ENCODE data around the gene KCNH1. TPM values are rescaled to one million over a fixed set of nuclear protein-coding genes. Genes with fewer than 3 reads are reported as not detected.

KCNH1 gene
- polyA plus RNA-seq, 1 donor from 2014 or later: 3.9 TPM

DNA sequence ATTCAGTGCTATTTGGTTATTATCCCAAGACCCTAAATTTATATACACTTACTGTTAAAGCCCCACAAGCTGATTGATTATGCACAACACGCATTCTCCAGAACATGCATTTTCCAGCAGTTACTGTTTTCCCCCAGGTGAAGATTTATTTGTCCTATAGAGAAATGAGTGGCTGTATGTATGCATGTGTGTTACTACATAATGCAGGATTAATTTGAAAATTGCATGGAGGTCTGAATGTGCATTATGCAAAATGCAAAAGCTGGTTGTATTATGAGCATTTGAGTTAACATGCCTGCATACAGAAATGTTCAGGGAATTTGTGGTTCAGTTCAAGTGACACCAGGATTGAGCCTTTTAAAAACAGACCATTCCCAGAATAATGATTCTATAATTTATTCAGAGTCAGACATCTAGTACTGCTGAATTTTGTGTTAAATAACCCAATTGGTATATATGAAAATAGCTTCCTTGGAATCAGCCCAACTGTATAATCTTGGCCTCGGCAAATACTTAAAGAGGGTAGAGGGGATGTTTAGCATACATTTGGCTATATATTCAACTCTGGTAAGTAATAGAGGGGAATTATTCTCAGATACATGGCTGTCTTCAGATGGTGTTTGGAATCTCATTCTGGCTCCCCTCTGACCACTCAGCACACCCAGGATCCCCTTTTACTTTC is 485.2 kb downstream of the KCNH1 start:
- Histone ChIP-seq H3K9me2 (ENCODE audit: insufficient read depth, low read length) (no peaks in the 10 kb centered on the region), H4K20me1 (ENCODE audit: insufficient read depth) (no peaks in the 10 kb centered on the region), H3K79me2 (replicated peaks; ENCODE audit: insufficient read depth, low read length) (no peaks in the 10 kb centered on the region), H3K9ac (ENCODE audit: low read length) (no peak overlapping the region), H3K36me3 (ENCODE audit: insufficient read depth, low read length) (no peaks in the 10 kb centered on the region), H3K27me3 (ENCODE audit: insufficient read depth, low read depth, low read length) (no peaks in the 10 kb centered on the region), H3F3A (ENCODE audit: insufficient read depth, low read length, poor library complexity, severe bottlenecking) (no peaks in the 10 kb centered on the region), H3K27ac (ENCODE audit: low read length) (no peak overlapping the region), H3K4me2 (ENCODE audit: low read length) (no peak overlapping the region), H3K9me3 (ENCODE audit: low read length) (no peaks in the 10 kb centered on the region), H3K4me3 (ENCODE audit: low read length) (no peak overlapping the region), H2AFZ (ENCODE audit: low read depth, low read length) (no peak overlapping the region)
- TF ChIP-seq POLR2AphosphoS5 (IDR thresholded peaks at IDR 0.05) (no peak), EP300 (conservative IDR thresholded peaks at IDR 0.05; ENCODE audit: poor library complexity, severe bottlenecking) (no peak), RAD21 (conservative IDR thresholded peaks at IDR 0.05) (no peak), CTCF (IDR thresholded peaks at IDR 0.05; ENCODE audit: poor library complexity, severe bottlenecking) (no peak), EZH2 (IDR thresholded peaks at IDR 0.05; ENCODE audit: borderline replicate concordance, insufficient read depth, low read length, poor library complexity, severe bottlenecking) (no peak), TAF1 (IDR thresholded peaks at IDR 0.05; ENCODE audit: low read depth) (no peak), MXI1 (conservative IDR thresholded peaks at IDR 0.05; ENCODE audit: poor library complexity, severe bottlenecking) (no peak), SMC3 (conservative IDR thresholded peaks at IDR 0.05; ENCODE audit: poor library complexity) (no peak)
- TF ChIP-seq, protein P1, sequence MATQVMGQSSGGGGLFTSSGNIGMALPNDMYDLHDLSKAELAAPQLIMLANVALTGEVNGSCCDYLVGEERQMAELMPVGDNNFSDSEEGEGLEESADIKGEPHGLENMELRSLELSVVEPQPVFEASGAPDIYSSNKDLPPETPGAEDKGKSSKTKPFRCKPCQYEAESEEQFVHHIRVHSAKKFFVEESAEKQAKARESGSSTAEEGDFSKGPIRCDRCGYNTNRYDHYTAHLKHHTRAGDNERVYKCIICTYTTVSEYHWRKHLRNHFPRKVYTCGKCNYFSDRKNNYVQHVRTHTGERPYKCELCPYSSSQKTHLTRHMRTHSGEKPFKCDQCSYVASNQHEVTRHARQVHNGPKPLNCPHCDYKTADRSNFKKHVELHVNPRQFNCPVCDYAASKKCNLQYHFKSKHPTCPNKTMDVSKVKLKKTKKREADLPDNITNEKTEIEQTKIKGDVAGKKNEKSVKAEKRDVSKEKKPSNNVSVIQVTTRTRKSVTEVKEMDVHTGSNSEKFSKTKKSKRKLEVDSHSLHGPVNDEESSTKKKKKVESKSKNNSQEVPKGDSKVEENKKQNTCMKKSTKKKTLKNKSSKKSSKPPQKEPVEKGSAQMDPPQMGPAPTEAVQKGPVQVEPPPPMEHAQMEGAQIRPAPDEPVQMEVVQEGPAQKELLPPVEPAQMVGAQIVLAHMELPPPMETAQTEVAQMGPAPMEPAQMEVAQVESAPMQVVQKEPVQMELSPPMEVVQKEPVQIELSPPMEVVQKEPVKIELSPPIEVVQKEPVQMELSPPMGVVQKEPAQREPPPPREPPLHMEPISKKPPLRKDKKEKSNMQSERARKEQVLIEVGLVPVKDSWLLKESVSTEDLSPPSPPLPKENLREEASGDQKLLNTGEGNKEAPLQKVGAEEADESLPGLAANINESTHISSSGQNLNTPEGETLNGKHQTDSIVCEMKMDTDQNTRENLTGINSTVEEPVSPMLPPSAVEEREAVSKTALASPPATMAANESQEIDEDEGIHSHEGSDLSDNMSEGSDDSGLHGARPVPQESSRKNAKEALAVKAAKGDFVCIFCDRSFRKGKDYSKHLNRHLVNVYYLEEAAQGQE (IDR thresholded peaks at IDR 0.05; ENCODE audit: borderline replicate concordance): no peak

DNA sequence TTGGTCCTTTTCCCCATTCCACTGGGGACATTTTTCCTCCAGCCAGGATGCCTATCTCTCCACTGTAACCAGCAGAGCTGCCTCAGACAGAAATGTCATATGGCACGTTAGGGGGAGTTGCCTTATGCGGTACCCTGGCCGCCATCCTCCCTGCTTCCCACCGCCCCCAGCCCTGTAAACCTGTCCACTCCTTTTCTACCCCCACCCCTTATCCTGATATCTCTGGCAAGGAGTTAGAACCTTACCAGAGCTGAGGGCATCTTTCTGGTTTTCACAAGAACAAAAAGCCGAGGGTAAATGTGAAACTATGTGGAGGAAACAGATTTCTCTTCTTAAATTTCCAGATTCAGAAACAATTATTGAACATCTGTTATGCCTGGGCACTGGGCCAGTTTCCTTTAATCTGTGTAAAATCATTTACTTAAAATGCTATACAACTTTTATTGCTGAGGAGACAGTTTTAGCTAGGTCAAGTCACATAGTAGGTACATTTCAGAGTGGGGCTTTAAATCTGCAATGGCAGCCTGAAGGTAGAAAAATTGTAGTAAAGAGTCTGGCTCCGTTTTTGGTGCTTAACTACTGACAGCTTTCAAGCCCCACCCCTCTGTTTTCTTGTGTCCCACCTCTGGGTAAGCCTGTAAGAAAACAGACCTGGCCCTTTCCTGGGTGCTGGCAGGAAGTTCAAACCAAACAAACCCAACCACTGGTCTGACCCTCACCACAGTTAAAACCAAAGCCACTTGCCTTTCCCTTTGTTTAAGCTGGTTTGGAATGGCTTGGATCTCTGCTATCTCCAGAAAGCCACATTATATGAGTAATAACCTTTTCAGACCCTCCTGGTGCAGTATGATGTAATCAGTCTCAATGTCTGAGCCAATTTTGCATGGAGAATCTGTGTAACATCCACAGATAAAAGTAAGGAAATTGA is 486.3 kb downstream of the KCNH1 start:
- Histone ChIP-seq H3K4me2 (ENCODE audit: low read length) (no peak overlapping the region), H3K9me3 (ENCODE audit: low read length) (no peaks in the 10 kb centered on the region), H3K4me3 (ENCODE audit: low read length) (no peak overlapping the region), H3K9ac (ENCODE audit: low read length) (no peak overlapping the region), H3K27ac (ENCODE audit: low read length) (no peak overlapping the region), H3K79me2 (replicated peaks; ENCODE audit: insufficient read depth, low read length) (no peaks in the 10 kb centered on the region), H3K36me3 (ENCODE audit: insufficient read depth, low read length) (no peaks in the 10 kb centered on the region), H3K9me2 (ENCODE audit: insufficient read depth, low read length) (no peaks in the 10 kb centered on the region), H4K20me1 (ENCODE audit: insufficient read depth) (no peaks in the 10 kb centered on the region), H3K27me3 (ENCODE audit: insufficient read depth, low read depth, low read length) (no peaks in the 10 kb centered on the region), H3F3A (ENCODE audit: insufficient read depth, low read length, poor library complexity, severe bottlenecking) (no peaks in the 10 kb centered on the region), H2AFZ (ENCODE audit: low read depth, low read length) (no peak overlapping the region)
- no peak for TF ChIP-seq CTCF (IDR thresholded peaks at IDR 0.05; ENCODE audit: poor library complexity, severe bottlenecking)
- no peak for TF ChIP-seq EP300 (conservative IDR thresholded peaks at IDR 0.05; ENCODE audit: poor library complexity, severe bottlenecking)
- no peak for TF ChIP-seq EZH2 (IDR thresholded peaks at IDR 0.05; ENCODE audit: borderline replicate concordance, insufficient read depth, low read length, poor library complexity, severe bottlenecking)
- TF ChIP-seq, protein P1 (IDR thresholded peaks at IDR 0.05; ENCODE audit: borderline replicate concordance): no peak
- TF ChIP-seq MXI1 (conservative IDR thresholded peaks at IDR 0.05; ENCODE audit: poor library complexity, severe bottlenecking): no peak
- no peak for TF ChIP-seq TAF1 (IDR thresholded peaks at IDR 0.05; ENCODE audit: low read depth)
- TF ChIP-seq RAD21 (conservative IDR thresholded peaks at IDR 0.05): no peak
- no peak for TF ChIP-seq POLR2AphosphoS5 (IDR thresholded peaks at IDR 0.05)
- no peak for TF ChIP-seq SMC3 (conservative IDR thresholded peaks at IDR 0.05; ENCODE audit: poor library complexity)

Measured in neural cell (in vitro differentiated cells).